Tongue (tissue), 2 donors: Measurements from ENCODE around the gene RIC8B. TPM values are rescaled to one million over a fixed set of nuclear protein-coding genes. Genes with fewer than 3 reads are reported as not detected.

Experiments used
- DNase-seq: peaks from one replicate; pipeline ENCODE4 v3.0.0-alpha.2; 2015
- total RNA-seq: library from RNA; depleted of rRNA; stranded (reverse); fragments of >200 nt; gene quantifications from one replicate; pipeline ENCODE4 v1.2.3, GENCODE V29; 2014

RIC8B gene
- total RNA-seq, 1 donor from 2014 or later, result 25.4 TPM

GRCh38 chr12:106868982-106869700 is 94.7 kb downstream of the RIC8B start:
- DNase-seq, result no peak

DNA sequence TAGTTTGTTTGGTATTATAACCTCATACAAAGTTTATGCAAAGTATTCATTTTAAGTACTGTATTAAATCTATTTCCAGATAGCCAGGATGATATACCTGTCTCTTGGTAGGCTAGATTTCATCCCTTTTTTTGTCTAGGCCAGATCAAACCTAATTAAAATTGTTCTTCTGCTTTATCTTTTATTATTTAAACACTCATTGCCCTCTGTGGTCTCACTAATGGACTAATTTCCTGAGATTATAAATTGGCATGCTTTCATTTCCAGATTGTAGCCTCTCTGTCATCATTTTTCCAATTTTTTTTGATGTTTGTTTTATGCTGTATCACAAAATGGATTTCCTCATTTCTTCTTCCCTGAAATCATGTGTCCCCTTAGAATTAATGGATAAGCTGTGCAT is 95.6 kb downstream of the RIC8B start:
- no peak for DNase-seq

DNA sequence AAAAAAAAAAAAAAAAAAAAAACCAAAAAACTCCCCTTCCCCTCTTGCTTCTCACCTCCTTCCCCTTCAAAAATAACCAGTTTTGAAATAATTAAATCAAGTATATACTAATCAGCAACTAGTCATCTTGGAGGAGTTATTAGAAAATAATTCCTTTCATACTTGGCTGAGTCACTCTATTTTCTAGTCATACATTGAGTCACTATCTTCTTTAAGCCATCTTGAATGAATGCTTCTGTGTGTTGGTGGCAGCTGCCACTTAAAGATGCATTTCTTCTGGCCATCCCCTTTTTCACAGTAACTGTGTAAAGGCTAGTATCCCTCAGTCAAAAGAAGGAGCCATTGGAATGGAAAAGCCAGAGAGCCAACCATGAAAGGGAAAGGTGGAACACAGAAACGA is 97.0 kb downstream of the RIC8B start:
- DNase-seq, result no peak

- DNase-seq, result no peak
These were observed 99.5 kb downstream of the RIC8B start for GRCh38 chr12:106873983-106874382.

DNA sequence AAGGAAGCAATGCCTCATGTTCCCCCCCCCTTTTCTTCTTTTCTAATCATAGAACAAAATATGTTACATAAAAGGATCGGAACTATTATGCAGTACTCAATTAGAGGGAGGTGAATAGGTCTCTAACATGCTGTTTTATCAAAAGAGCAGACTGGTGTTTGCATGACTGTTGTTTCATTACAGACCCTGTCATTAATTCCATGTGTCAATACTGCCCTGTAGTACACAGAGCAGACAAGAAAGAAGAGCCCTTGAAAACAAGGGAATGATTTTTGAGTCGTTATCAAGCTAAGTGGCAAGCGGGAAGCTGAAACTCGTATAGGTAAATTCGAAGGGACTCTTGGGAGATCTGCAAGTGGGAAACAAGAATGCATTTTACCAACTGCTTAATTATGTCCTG is 104.3 kb downstream of the RIC8B start:
- DNase-seq, result no peak

GRCh38 chr12:106879612-106880011 is 105.1 kb downstream of the RIC8B start:
- no peak for DNase-seq

DNA sequence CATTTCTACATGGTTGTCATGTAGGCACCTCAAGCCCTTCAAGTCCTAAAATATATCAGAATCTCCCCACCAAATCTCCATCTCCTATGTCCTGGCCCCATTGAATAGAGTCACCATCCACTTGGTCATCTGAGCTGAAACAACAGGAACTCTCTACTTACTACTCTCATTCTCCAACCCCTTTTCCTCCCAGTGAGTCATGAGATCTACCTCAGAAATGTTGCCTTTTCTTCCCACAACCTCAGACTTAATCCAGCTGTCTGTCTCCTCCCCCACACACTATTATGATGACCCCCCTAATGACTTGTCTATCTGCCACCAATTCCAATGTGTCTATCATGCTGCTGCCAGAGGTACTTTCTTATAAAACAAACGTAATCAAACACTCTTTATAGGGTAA is 108.9 kb downstream of the RIC8B start:
- no peak for DNase-seq

GRCh38 chr12:106885026-106885425 is 110.5 kb downstream of the RIC8B start:
- no peak for DNase-seq

DNA sequence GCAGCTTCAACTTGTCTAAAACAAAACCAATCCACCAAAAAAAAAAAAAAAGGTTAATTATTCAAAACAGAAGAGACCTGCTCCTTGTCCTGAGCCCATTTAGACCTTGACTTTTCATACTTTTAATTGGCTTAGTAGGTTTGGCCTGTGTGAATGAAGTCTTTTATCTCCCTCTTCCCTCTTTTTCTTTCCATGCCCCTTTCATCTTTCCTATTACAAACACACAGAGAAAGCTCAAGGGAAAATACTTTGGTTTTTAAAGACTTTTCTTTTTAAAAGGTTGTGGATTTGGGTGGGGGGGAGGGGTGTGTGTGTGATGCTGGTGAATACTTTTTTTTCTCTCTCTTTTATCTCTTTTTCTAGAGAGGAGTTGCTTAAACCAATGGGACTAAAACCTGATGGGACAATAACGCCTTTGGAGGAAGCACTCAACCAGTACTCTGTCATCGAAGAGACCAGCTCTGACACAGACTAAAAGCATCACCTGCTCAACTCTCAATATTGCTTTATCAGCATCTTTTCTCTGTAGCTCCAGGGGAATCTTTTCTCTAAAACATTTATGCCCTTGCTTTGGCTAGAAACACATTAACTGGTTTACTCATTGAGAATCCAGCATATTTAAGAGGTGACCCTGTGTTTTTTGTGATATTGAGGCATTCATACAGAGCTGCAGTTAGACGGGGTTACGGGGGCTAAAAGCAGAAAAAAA is 111.2 kb downstream of the RIC8B start:
- DNase-seq, result no peak

DNA sequence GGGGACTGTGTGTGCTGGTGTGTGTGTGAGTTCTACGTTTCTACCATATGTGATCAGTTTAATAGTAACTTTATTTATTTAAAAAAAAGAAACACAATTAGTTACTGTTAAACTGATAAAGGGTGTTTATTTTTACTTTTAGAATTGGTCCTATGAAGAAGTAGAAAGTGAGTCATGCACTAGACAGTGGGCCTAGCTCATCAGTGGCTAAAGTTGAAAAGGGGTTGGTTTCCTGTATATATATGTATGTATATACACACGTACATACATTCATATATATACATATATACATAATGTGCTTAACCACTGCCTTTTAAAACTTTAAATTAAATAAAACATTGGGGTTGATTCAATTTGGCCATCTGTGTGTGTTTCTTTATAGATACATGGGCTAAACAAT is 112.5 kb downstream of the RIC8B start:
- DNase-seq, result no peak

GRCh38 chr12:106888348-106888970 is 114.0 kb downstream of the RIC8B start:
- DNase-seq, result no peak

GRCh38 chr12:106889326-106889725 is 114.8 kb downstream of the RIC8B start:
- no peak for DNase-seq

DNA sequence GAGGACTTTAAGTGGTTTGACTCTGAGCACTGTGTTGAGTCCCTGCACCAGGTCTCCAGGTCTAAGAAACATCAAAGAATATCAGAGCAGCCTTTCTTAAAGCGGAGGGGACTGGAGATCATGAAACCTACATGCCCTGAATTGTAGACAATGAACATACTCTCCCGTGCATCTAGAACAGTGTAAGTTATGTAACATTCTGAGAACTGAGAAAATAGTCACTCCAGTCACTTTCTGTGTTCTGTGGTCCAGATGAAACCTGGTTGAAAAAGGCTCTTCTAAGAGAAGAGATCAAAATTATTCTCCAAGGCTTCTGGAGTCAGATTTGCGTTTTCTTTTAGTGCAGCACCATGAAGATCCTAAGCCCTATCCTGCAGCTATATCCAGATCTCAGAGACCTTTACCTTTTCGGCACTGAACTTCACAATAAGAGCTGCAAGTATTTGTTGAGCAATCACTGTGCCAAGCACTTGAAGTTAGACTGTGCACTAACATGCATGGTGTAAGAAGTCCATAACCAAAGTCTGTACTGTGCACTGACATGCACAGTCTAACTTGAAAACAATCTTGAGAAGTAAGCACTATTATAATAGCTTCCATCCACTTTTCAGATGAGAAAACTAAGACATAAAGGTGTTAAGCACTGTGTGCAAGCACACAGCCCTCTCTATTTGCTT is 115.6 kb downstream of the RIC8B start:
- no peak for DNase-seq

GRCh38 chr12:106892075-106892474 is 117.6 kb downstream of the RIC8B start:
- peak; percentile 47 for DNase-seq

DNA sequence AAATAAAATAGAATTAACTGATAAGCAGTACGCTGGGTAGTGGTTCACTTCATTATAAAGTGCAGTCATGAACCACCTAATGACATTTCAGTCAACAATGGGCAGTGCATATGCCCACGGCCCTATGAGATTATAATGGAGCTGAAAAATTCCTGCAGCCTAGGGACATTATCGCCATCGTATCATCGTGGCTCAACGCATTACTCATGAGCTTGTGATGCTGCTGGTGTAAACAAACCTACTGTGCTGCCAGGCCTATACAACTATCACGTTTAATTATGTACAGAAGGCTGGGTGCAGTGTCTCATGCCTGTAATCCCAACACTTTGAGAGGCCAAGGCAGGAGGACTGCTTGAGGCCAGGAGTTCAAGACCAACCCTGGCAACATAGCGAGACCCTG is 119.0 kb downstream of the RIC8B start:
- DNase-seq, result no peak

GRCh38 chr12:106894774-106895173 is 120.3 kb downstream of the RIC8B start:
- DNase-seq, result no peak

GRCh38 chr12:106896603-106897002 is 122.1 kb downstream of the RIC8B start:
- no peak for DNase-seq

GRCh38 chr12:106897082-106897481 is 122.6 kb downstream of the RIC8B start:
- no peak for DNase-seq

DNA sequence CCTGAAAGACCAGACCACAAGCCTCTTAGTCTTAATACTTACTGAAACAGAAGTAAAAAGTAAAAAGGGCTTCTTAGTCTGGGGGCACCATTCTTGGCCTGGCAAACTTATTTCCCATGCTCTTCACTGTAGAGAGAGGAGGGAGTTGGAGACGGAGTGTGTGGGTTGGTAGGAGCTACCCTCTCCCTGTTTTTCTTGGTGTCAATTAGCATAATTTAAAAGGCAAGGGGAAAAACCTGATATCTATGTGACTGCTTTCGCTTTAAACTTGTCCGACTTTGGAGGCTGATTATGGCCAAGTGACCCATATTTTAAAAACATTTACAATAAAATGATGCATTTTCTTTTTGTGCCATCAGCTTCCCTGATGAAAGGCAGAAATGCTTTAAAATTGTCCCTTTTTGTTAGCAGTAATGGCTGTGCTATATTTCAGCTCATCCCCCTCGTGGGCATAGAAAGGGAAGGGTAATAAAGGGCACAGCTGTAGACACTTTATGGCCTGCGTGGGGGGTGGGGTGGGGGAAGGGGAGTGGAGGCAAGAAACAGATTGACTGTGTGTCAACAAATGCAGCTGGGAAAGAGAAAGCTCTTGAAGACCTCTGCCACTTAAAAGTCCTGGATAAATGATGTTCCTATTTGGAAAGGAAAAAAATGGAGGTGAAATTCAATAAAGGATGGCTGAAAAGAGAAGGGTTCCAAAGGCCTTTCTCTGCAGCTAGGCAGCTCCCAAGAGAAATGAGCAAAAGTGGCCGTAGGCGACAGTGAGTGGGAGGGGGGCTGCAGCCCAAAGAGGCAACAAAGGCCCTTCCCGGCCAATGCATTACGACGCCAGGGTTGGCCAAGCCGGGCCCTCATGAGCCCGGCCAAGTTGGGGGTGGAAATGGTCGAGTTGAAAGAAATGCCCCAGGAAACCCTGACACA is 123.8 kb downstream of the RIC8B start:
- no peak for DNase-seq

DNA sequence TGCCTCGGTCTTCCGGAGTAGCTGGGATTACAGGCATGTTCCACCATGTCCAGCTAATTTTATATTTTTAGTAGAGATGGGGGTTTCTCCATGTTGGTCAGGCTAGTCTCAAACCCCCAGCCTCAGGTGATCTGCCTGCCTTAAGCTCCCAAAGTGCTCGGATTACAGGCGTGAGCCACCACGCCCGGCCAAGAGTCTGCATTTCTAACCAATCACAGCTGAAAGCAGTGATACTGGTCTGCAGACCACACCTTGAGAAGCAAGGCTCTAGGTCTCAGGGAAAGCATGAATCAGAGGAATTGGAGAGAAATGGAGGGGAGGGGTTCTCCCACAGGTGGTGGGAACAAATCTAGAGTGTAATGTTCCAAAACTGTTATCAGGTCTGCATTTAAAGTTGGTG is 126.1 kb downstream of the RIC8B start:
- no peak for DNase-seq

- DNase-seq, result no peak
These were observed 126.8 kb downstream of the RIC8B start for GRCh38 chr12:106901276-106901675.

- no peak for DNase-seq
These were observed 127.6 kb downstream of the RIC8B start for GRCh38 chr12:106902053-106902452.
